Activated CD8-positive, alpha-beta memory T cell treated with anti-CD3 and anti-CD28 coated beads, Interleukin-2, amount 10 ng/mL, durations not matched to agents 7 days and 5 days (primary cell): ENCODE results near the gene STAU1. TPM values are rescaled to one million over a fixed set of nuclear protein-coding genes. Genes with fewer than 3 reads are reported as not detected.
"Not testable (repeated sequence)": the region's sequence is repeated elsewhere in the genome, so short reads cannot be mapped to it uniquely, and the experiment has no call there.

Experiments
- ATAC-seq: fragments of 150-1000 bp; cut with Tn5 transposase; one replicate; pipeline ENCODE4 v1.10.0; 2021; ENCODE audit warnings: moderate library complexity
- CTCF ChIA-PET: fragments of 350-600 bp; sonication (Branson Sonifier 250); formaldehyde crosslinking; loops from one replicate; lab custom pipeline; 2021; ENCODE audit warnings: antibody characterized with exemption; lab: Charles Lee
- DNase-seq: peaks from one replicate; pipeline ENCODE4 v3.0.0-alpha.2; 2020
- H3K27ac Mint-ChIP-seq: one replicate; pipeline ENCODE4 v1.8.0; 2021; ENCODE audit warnings: mild to moderate bottlenecking, mixed read lengths
- H3K27me3 Mint-ChIP-seq: one replicate; pipeline ENCODE4 v1.8.0; 2021; ENCODE audit warnings: mixed read lengths
- H3K36me3 Mint-ChIP-seq: one replicate; pipeline ENCODE4 v1.8.0; 2021; ENCODE audit warnings: mild to moderate bottlenecking, mixed read lengths
- H3K4me1 Mint-ChIP-seq: one replicate; pipeline ENCODE4 v1.8.0; 2021; ENCODE audit warnings: mixed read lengths
- H3K4me3 Mint-ChIP-seq: one replicate; pipeline ENCODE4 v1.8.0; 2021; ENCODE audit warnings: mild to moderate bottlenecking, moderate library complexity, mixed read lengths
- H3K9me3 Mint-ChIP-seq: one replicate; pipeline ENCODE4 v1.8.0; 2022; ENCODE audit warnings: low read depth, mixed read lengths
- total RNA-seq, 2 experiments: library from RNA; stranded (reverse); gene quantifications; one replicate each; pipeline ENCODE4 v1.2.3, GENCODE V29; 2021

The STAU1 gene
- total RNA-seq, 2 experiments from 2014 or later = 56.2 to 66.8 TPM

DNA sequence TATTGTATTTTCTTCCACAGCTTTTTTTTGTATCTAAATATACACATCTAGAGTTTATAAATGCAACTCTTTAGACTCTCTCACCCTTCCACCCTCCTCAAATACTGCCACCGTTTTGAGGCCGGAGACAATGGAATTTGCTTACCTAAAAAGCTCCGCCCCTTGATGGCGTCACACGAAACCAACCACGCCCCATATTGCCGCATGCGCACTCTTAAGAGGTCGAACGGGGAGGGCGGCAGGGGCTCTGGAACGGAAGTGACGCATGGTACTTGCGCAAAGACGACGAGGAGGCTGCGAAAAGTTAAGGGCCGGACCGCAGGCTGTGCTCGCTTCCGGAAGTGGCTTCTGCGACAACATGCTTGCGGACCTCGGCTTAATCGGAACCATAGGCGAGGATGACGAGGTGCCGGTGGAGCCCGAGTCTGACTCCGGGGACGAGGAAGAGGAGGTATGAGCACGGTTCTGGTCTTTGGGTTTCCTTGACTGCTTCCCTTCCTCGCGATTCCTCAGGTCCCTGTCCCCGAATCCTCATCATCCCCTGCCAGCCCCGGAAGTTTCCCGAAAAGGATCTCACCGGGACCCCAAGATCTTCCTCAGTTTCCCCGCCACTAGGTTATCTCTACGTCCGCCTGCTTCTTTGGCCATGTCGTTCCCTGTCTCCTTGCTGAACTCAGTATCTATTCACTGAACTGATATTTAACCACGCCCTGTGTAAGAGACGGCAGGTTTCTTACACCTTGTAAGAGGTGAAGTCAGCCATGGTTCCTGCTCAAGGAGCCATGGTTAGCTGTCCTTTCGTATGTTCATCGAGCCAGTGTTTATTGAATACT, 31.2 kb upstream of the STAU1 start, which contains the start of gene DDX27:
Gene DDX27, plus strand, starts transcription at position 326 of the 833 bp plus-strand sequence. Its CDS starts 33 bp downstream, at position 359.
- Mint-ChIP-seq H3K4me3 (peak within 1 kb of the TSS; percentile 89), H3K36me3 (peaks cover 22% of the 10 kb centered on the region), H3K27me3 (no peaks in the 10 kb centered on the region), H3K4me1 (peaks cover 26% of the 10 kb centered on the region), H3K9me3 (no peaks in the 10 kb centered on the region), H3K27ac (peak within 1 kb of the TSS; percentile 93)
- CTCF ChIA-PET = interaction anchor here (0.6 to 11.7 kb wide), 14 partner anchors 9 to 543 kb away, joined by 3 to 161 read pairs (median 4); partner anchors contain the start of gene STAU1
- DNase-seq = peak; percentile 99
- peak; percentile 94 for ATAC-seq

DNA sequence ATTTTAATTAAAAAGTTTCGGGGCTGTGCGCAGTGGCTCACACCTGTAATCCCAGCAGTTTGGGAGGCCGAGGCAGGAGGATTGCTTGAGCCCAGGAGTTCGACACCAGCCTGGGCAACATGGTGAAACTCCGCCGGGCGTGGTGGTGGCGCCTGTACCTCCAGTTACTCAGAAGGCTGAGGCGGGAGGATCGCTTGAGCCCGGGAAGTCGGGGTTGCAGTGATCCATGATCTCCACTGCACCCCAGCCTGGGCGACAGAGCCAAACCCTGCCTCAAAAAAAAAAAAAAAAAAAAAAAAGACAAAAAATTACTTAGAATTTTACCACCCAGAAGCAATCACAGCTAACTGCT, 30.6 kb upstream of the STAU1 start:
- H3K4me1 Mint-ChIP-seq = peaks cover 26% of the 10 kb centered on the region
- ATAC-seq = peak; percentile 1
- H3K27ac Mint-ChIP-seq = peak overlapping the region; percentile 93
- H3K27me3 Mint-ChIP-seq, H3K9me3 Mint-ChIP-seq, DNase-seq: not testable (repeated sequence)
- CTCF ChIA-PET = interaction anchor here (0.6 to 11.7 kb wide), 15 partner anchors 8 to 542 kb away, joined by 3 to 161 read pairs (median 4); partner anchors contain the start of gene STAU1
- H3K36me3 Mint-ChIP-seq = peaks cover 19% of the 10 kb centered on the region
- H3K4me3 Mint-ChIP-seq = peak overlapping the region; percentile 89

DNA sequence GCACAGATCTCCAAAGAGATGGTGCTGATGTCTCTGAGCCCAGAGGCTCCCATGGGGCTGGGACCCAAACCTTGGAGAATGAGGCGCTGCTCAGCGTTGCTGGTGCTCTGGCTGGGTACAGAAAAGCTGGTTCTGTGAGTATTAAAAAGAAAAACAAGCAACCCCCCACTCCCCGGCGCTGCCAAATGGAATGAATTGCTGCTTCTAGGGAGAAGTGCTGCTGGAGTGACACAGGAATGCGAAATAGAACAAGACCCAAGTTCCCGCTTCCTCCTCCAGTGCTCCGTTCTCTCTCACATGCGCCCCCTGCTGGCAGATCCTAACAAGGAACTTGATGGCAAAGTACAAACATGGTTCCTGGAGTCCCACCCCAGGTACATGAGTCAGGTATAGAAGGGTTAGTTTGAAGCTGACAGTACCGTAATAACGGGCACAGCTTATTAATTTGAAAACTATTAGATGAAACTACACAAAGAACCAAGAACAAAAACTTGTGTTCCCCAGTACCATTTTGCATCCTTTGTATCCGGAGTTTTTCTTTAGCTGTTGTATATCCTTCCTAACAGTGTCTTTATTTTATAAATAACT, 29.0 kb upstream of the STAU1 start:
- Mint-ChIP-seq H3K27ac (peak overlapping the region; percentile 68), H3K36me3 (peaks cover 12% of the 10 kb centered on the region), H3K4me3 (peak overlapping the region; percentile 24), H3K4me1 (peaks cover 26% of the 10 kb centered on the region), H3K27me3 (no peaks in the 10 kb centered on the region), H3K9me3 (no peaks in the 10 kb centered on the region)
- peak; percentile 48 for ATAC-seq
- DNase-seq = peak; percentile 94
- CTCF ChIA-PET = interaction anchor here (0.7 to 11.7 kb wide), 49 partner anchors 11 to 231 kb away, joined by 3 to 161 read pairs (median 5); partner anchors contain the start of genes CSE1L and STAU1

DNA sequence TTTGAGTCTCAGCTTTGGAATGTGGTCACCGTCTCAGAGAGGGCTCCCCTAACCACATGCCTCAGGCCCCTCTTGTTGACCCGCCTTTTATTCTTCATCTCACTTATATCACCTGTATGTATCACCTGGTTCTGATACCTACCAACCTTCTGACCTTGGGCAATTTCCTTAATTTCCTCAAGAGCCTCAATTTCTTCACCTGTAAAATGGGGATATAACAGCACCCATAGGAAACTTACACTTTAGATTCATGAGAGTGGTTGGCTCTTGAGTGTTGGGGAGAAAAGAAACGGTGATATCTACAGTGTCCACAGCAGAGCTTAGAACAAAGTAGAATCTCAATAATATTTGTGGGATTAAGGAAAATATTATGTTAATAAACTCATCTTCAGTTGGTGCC, 27.1 kb upstream of the STAU1 start:
- Mint-ChIP-seq H3K27me3 (no peaks in the 10 kb centered on the region), H3K4me3 (no peak overlapping the region), H3K9me3 (peaks cover 3% of the 10 kb centered on the region), H3K27ac (no peak overlapping the region), H3K4me1 (peaks cover 16% of the 10 kb centered on the region), H3K36me3 (peaks cover 9% of the 10 kb centered on the region)
- DNase-seq (no peak), ATAC-seq (no peak)
- CTCF ChIA-PET = interaction anchor here (0.7 to 11.7 kb wide), 4 partner anchors 22 to 81 kb away, joined by 3 to 161 read pairs (median 22); partner anchors contain the start of gene STAU1

DNA sequence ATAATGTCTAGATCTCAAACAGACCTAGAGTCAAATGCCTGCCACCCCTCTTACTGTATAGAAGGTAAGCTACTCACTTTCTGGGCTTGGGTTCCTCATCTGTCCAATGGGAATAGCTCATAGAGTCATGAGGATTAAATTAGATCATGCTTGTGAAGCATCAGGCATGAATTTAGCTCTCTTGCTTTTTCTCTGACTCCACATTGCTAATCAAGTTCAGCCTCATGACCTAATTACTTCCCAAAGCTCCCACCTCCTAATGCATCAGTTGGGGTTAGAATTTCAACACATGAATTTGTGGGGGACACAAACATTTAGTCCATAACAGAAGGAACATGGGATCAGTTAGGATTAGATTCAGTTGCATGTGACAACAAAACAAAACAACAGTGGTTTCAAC, 26.4 kb upstream of the STAU1 start:
- Mint-ChIP-seq H3K4me1 (peaks cover 12% of the 10 kb centered on the region), H3K36me3 (peaks cover 9% of the 10 kb centered on the region), H3K27ac (no peak overlapping the region), H3K27me3 (no peaks in the 10 kb centered on the region), H3K4me3 (no peak overlapping the region), H3K9me3 (peaks cover 6% of the 10 kb centered on the region)
- ATAC-seq (no peak), DNase-seq (no peak)
- CTCF ChIA-PET = interaction anchor here (1.0 to 11.7 kb wide), 2 partner anchors 21 to 80 kb away, joined by 3 to 161 read pairs; no protein-coding TSS in a partner anchor

DNA sequence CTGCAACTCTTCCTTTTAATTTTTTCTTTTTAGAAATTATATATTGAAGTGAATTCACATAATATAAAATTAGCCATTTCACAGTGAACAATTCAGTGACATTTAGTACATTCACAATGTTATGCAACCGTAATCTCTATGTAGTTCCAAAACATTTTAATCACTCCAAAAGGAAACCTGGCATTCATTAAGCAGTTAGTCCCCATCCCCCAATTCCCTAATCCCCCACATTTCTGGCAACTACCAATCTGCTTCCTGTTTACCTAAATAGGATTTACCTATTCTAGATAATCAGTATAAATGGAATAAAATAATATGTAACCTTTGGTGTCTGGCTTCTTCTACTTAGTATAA, 22.6 kb upstream of the STAU1 start:
- H3K9me3 Mint-ChIP-seq = peaks cover 6% of the 10 kb centered on the region
- H3K36me3 Mint-ChIP-seq = peaks cover 7% of the 10 kb centered on the region
- DNase-seq = no peak
- H3K27me3 Mint-ChIP-seq = no peaks in the 10 kb centered on the region
- no peak overlapping the region for H3K27ac Mint-ChIP-seq
- H3K4me1 Mint-ChIP-seq = no peaks in the 10 kb centered on the region
- CTCF ChIA-PET = interaction anchor here (1.1 to 11.7 kb wide), 3 partner anchors 8 to 82 kb away, joined by 3 to 161 read pairs (median 3); partner anchors contain the start of gene DDX27
- no peak for ATAC-seq
- no peak overlapping the region for H3K4me3 Mint-ChIP-seq

DNA sequence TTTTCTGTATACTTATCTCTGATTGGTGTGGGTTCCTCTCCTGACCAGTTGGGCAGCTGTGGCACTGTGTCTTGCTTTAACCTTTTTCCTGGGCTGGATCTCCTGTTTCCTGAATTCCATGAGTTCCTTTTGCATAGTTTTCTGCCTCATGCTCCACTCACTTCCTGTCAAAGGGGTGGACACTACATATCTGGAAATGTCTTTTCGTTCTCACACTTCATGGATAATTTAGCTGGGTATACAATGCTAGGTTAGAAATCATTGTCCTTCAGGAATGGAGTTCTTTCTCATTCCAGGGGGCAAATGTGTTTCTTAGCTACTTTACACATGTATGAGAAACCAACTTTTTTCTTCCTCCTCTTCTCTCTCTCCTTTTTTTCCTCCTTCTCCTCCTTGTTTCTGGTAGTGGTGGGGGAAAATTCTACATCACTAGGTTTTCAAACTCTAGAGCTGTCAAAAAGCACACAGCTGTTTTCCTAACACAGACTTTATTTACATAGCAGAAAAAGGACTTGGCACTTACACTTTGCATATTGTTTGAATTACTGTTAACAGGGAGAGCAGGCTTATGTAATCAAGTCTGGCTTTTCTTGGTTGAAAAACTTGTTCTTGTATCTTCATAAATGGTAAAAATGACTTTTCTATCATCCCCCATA, 22.1 kb upstream of the STAU1 start:
- ATAC-seq (no peak), DNase-seq (no peak)
- no peaks in the 10 kb centered on the region for H3K27me3 Mint-ChIP-seq
- no peak overlapping the region for H3K4me3 Mint-ChIP-seq
- peaks cover 7% of the 10 kb centered on the region for H3K36me3 Mint-ChIP-seq
- peaks cover 6% of the 10 kb centered on the region for H3K9me3 Mint-ChIP-seq
- CTCF ChIA-PET = interaction anchor here (0.8 to 11.7 kb wide), 3 partner anchors 9 to 76 kb away, joined by 3 to 161 read pairs (median 3); partner anchors contain the start of gene DDX27
- H3K27ac Mint-ChIP-seq = no peak overlapping the region
- H3K4me1 Mint-ChIP-seq = no peaks in the 10 kb centered on the region

DNA sequence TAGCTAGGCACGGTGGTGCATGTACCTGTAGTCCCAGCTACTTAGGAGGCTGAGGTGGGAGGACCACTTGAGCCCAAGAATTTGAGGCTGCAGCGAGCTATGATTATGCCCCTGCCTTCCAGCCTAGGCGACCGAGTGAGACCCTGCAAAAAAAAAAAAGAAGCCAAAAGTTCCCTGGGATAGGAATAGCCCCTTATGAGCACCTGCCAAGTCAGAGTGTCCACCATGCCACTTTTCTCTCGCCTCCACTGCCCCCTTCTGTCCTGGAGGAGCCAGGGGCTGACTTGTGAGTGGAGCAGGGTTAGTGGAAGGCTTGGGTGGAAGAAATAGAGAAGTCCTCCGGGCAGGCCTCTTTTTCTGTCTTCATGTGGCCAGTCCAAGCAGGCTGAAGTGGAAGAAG, 18.9 kb upstream of the STAU1 start:
- H3K4me1 Mint-ChIP-seq = no peaks in the 10 kb centered on the region
- H3K4me3 Mint-ChIP-seq = no peak overlapping the region
- DNase-seq (no peak), ATAC-seq (no peak)
- H3K27me3 Mint-ChIP-seq = peaks cover 2% of the 10 kb centered on the region
- H3K27ac Mint-ChIP-seq = no peak overlapping the region
- H3K36me3 Mint-ChIP-seq = peaks cover 7% of the 10 kb centered on the region
- peaks cover 6% of the 10 kb centered on the region for H3K9me3 Mint-ChIP-seq
- CTCF ChIA-PET = interaction anchor here (0.6 to 4.9 kb wide), 4 partner anchors 10 to 77 kb away, joined by 3 to 20 read pairs (median 6); no protein-coding TSS in a partner anchor

DNA sequence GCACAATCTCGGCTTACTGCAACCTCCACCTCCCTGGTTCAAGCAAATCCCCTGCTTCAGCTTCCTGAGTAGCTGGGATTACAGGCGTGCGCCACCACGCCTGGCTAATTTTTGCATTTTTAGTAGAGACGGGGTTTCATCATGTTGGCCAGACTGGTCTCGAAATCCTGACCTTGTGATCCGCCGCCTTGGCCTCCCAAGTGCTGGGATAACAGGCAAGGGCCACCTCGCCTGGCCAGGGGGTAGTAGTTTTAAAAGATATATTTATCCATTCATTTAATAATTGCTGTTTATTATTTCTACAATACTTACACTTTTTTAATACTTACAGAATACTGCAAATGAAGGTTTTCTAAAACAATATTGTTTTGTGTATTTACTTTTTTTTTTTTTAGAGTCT, 15.6 kb upstream of the STAU1 start:
- Mint-ChIP-seq H3K9me3 (peaks cover 2% of the 10 kb centered on the region), H3K4me1 (no peaks in the 10 kb centered on the region), H3K27me3 (peaks cover 5% of the 10 kb centered on the region), H3K4me3 (no peak overlapping the region), H3K27ac (no peak overlapping the region), H3K36me3 (no peaks in the 10 kb centered on the region)
- ATAC-seq = no peak
- no peak for DNase-seq
- CTCF ChIA-PET = interaction anchor here (1.6 kb wide), 1 partner anchor 13 kb away, joined by 6 read pairs; no protein-coding TSS in a partner anchor

DNA sequence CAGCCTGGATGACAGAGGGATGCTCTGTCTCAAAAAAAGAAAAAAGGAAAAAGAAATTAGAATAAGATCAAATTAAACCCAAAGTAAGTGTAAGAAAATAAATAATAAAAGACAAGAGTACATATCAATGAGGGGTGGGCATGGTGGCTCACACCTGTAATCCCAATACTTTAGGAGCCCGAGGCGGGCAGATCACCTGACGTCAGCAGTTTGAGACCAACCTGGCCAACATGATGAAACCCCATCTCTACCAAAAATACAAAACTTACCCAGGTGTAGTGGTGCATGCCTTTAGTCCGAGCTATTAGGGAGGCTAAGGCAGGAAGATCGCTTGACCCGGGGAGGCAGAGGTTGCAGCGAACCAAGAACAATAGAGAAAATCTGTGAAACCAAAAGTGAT, 14.9 kb upstream of the STAU1 start:
- ATAC-seq (no peak), DNase-seq (no peak)
- Mint-ChIP-seq H3K27me3 (peaks cover 5% of the 10 kb centered on the region), H3K27ac (no peak overlapping the region), H3K4me3 (no peak overlapping the region), H3K36me3 (no peaks in the 10 kb centered on the region), H3K9me3 (peaks cover 2% of the 10 kb centered on the region), H3K4me1 (no peaks in the 10 kb centered on the region)
- CTCF ChIA-PET = interaction anchor here (1.6 kb wide), 1 partner anchor 13 kb away, joined by 6 read pairs; no protein-coding TSS in a partner anchor

DNA sequence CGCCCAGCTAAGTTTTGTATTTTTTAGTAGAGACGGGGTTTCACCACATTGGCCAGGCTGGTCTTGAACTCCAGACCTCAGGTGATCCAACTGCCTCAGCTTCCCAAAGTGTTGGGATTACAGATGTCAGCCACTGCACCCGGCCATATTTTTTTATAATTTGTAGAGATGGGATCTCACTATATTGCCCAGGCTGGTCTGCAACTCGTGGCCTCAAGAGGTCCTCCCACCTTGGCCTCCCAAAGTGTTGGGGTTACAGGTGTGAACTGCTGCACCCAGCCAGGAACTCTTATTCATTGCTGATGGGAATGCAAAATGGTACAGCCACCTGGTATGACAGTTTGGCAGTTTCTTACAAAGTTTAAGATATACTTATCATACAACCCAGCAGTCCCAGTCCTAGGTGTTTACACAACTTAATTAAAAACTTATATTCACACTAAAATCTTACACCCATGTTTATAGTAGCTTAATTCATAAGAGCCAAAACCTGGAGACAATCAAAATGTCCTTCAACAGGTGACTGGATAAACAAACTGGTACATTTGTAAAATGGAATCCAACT, 11.7 kb upstream of the STAU1 start:
- H3K36me3 Mint-ChIP-seq = no peaks in the 10 kb centered on the region
- CTCF ChIA-PET = interaction anchor here (1.0 kb wide), 2 partner anchors 67 to 130 kb away, joined by 3 read pairs; no protein-coding TSS in a partner anchor

DNA sequence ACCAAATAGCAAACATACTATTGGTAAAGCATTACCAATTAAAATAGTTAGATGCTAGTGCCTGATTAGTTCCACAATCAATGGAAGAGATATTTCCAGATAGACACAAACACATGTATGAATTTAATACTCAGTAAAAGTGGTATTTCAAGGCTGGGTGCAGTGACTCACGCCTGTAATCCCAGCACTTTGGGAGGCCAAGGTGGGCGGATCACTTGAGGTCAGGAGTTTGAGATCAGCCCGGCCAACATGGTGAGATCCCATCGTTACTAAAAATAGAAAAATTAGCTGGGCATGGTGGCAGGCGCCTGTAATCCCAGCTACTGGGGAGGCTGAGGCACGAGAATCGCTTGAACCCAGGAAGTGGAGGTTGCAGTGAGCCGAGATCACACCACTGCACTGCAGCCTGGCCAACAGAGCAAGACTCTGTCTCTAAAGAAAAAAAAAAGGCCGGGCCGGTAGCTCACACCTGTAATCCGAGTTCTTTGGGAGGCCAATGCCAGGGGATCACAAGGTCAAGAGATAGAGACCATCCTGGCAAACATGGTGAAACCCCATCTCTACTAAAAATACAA, 4.9 kb upstream of the STAU1 start:
- not testable (repeated sequence) for ATAC-seq, H3K27me3 Mint-ChIP-seq, H3K27ac Mint-ChIP-seq, H3K9me3 Mint-ChIP-seq, H3K36me3 Mint-ChIP-seq, H3K4me1 Mint-ChIP-seq, DNase-seq, H3K4me3 Mint-ChIP-seq
- CTCF ChIA-PET = interaction anchor here (1.0 to 1.1 kb wide), 2 partner anchors 14 to 22 kb away, joined by 3 to 4 read pairs; no protein-coding TSS in a partner anchor

More for the DNA sequence above, 11.7 kb upstream of the STAU1 start:
- Mint-ChIP-seq H3K27ac (no peak overlapping the region), H3K4me1 (no peaks in the 10 kb centered on the region), H3K4me3 (no peak overlapping the region), H3K9me3 (peaks cover 2% of the 10 kb centered on the region), H3K27me3 (peaks cover 5% of the 10 kb centered on the region)
- ATAC-seq = no peak
- no peak for DNase-seq
